K562 (cell line): Measurements from ENCODE around the gene LDAH. TPM values are rescaled to one million over a fixed set of nuclear protein-coding genes. Genes with fewer than 3 reads are reported as not detected.
A peak's percentile ranks its signal among the peaks of the same experiment; 100 is the strongest.

ENCODE experiments used
- ATAC-seq: fragments of 200-7000 bp; cut with Tn5 transposase; 3 replicates; pipeline ENCODE4 v1.9.1; 2020; ENCODE audit warnings: moderate library complexity
- BruUV-seq: library from RNA; stranded (reverse); fragments of 400-500 nt; replicated peaks from 2 replicates; lab custom pipeline; 2021; lab: Mats Ljungman, UMichigan
- CTCF ChIA-PET: fragments of 300-600 bp; formaldehyde crosslinking; extraction: SDS; loops from one replicate; lab custom pipeline; 2021; ENCODE audit warnings: low intra/inter-chr PET ratio; lab: Yijun Ruan, JAX
- POLR2A ChIA-PET: fragments of 300-600, 350-650 bp; sonication (Branson Sonifier 250); formaldehyde crosslinking; extraction: SDS; loops from one replicate; lab custom pipeline; 2021; ENCODE audit warnings: antibody characterized with exemption, inconsistent platforms; lab: Yijun Ruan, JAX
- DNase-seq, 4 experiments: peaks; one replicate each; pipeline versions ENCODE4 v3.0.0 to v3.0.0-alpha.2; 2011 to 2018; ENCODE audit warnings: low spot score in 3 of 4, mixed read lengths in 3 of 4; ENCODE audit errors: extremely low read depth in 1 of 4
- FAIRE-seq: peaks from 2 replicates; lab custom pipeline; 2011; peaks lifted over from hg19 to GRCh38; lab: Jason Lieb, UNC
- H2AFZ ChIP-seq: 2 replicates; pipeline ENCODE4 v1.6.0; 2011; ENCODE audit warnings: low read depth, low read length, control low read depth, inconsistent platforms
- H3K27ac ChIP-seq: fragments of 200-600 bp; 3 replicates; pipeline ENCODE4 v1.8.0; 2011; ENCODE audit warnings: low read depth, mild to moderate bottlenecking, control low read depth, inconsistent platforms, low read length, moderate library complexity, mixed read lengths; ENCODE audit errors: extremely low read depth
- H3K27me3 ChIP-seq, 2 experiments: fragments of 300-600 bp in 1 of 2; 2 replicates in 1 of 2; 3 replicates in 1 of 2; pipeline versions ENCODE4 v1.6.0 to v1.8.0; 2011; ENCODE audit warnings: inconsistent platforms in 2 of 2, low read length in 2 of 2, mild to moderate bottlenecking in 1 of 2, mixed read lengths in 1 of 2, moderate library complexity in 1 of 2; ENCODE audit not compliant: control insufficient read depth in 2 of 2, insufficient read depth in 2 of 2
- H3K36me3 ChIP-seq: fragments of 300-600 bp; 3 replicates; pipeline ENCODE4 v1.8.0; 2011; ENCODE audit warnings: mild to moderate bottlenecking, low read length, inconsistent platforms; ENCODE audit not compliant: control insufficient read depth, insufficient read depth
- H3K4me1 ChIP-seq, 2 experiments: fragments of 200-600 bp in 1 of 2; replicated peaks in 1 of 2; 2 replicates in 1 of 2; 3 replicates in 1 of 2; pipeline versions ENCODE4 v1.5.1 to v1.8.0; 2011; ENCODE audit warnings: inconsistent platforms in 2 of 2, low read length in 2 of 2, mild to moderate bottlenecking in 1 of 2, mixed read lengths in 1 of 2, moderate library complexity in 1 of 2; ENCODE audit not compliant: control insufficient read depth in 2 of 2, insufficient read depth in 2 of 2
- H3K4me2 ChIP-seq: 2 replicates; pipeline ENCODE4 v1.6.1; 2011; ENCODE audit warnings: low read length, control low read depth, inconsistent platforms, mixed read lengths; ENCODE audit not compliant: insufficient read depth
- H3K4me3 ChIP-seq: fragments of 200-600 bp; sonication (generic), shearing (Covaris generic); 2 replicates; pipeline ENCODE4 v1.5.1; 2016; ENCODE audit warnings: control low read depth, inconsistent platforms
- H3K79me2 ChIP-seq: fragments of 200-600 bp; 3 replicates; pipeline ENCODE4 v1.8.0; 2011; ENCODE audit warnings: low read length, inconsistent platforms; ENCODE audit not compliant: control insufficient read depth, insufficient read depth
- H3K9ac ChIP-seq, 2 experiments: 2 replicates each; pipeline versions ENCODE4 v1.6.0 to v1.6.1; 2011; ENCODE audit warnings: low read depth in 2 of 2, low read length in 2 of 2, control low read depth in 1 of 2, inconsistent platforms in 1 of 2, mild to moderate bottlenecking in 1 of 2, mixed read lengths in 1 of 2; ENCODE audit not compliant: insufficient read depth in 1 of 2
- H3K9me1 ChIP-seq: one replicate; pipeline ENCODE4 v1.6.0; 2011; ENCODE audit warnings: inconsistent platforms, mild to moderate bottlenecking, low read length, moderate library complexity; ENCODE audit not compliant: control insufficient read depth, insufficient read depth
- H3K9me3 ChIP-seq: replicated peaks from 2 replicates; pipeline ENCODE4 v1.5.1; 2011; ENCODE audit warnings: low read depth, low read length, inconsistent platforms; ENCODE audit not compliant: control insufficient read depth, insufficient read depth
- H4K20me1 ChIP-seq: replicated peaks from 2 replicates; pipeline ENCODE4 v1.6.1; 2011; ENCODE audit warnings: low read length, inconsistent platforms, mixed read lengths; ENCODE audit not compliant: control insufficient read depth, insufficient read depth
- E2F3 ChIP-seq: fragments of 250-450 bp; sonication (Bioruptor Pico); IDR thresholded peaks from 2 replicates; pipeline ENCODE4 v1.4.0; 2020; ENCODE audit warnings: mild to moderate bottlenecking
- PREB ChIP-seq: sonication (generic); formaldehyde crosslinking; IDR thresholded peaks from 2 replicates; pipeline ENCODE4 v1.8.1; 2023; ENCODE audit warnings: mild to moderate bottlenecking, missing genetic modification reagents
- RBM25 ChIP-seq: fragments of 200-400 bp; formaldehyde crosslinking; IDR thresholded peaks from 2 replicates; pipeline ENCODE4 v1.6.1; 2018; ENCODE audit warnings: low read length, low read depth, moderate library complexity; ENCODE audit not compliant: severe bottlenecking
- ZNF124 ChIP-seq: sonication (generic); formaldehyde crosslinking; IDR thresholded peaks from 2 replicates; pipeline ENCODE4 v1.8.1; 2022; ENCODE audit warnings: missing genetic modification reagents
- ZNF146 ChIP-seq: IDR thresholded peaks from one replicate; pipeline ENCODE4 v1.6.1; 2018; ENCODE audit warnings: missing compliant biosample characterization; ENCODE audit not compliant: unreplicated experiment
- ZNF507 ChIP-seq: conservative IDR thresholded peaks from 2 replicates; pipeline ENCODE4 v1.6.1; 2017; ENCODE audit warnings: missing genetic modification characterization, missing compliant biosample characterization
- WGBS: fragments of 100-300 bp; shearing (Covaris generic); methylation state at CpG from one replicate; pipeline ENCODE4 v1.1.6; 2016; ENCODE audit warnings: low coverage, mixed read lengths; ENCODE audit not compliant: insufficient coverage; ENCODE audit errors: missing lambda C conversion rate; 5-methylcytosine and 5-hydroxymethylcytosine counted together
- in situ Hi-C: fragments of 300-500 bp; cut with MboI; formaldehyde crosslinking; loops from 4 replicates; pipeline ENCODE4 v1.15.0; 2018; ENCODE audit warnings: inconsistent platforms, mixed read lengths
- intact Hi-C: fragments of 100-400 bp; cut with micrococcal nuclease; formaldehyde crosslinking; loops from 2 replicates; pipeline ENCODE4 v1.14.2; 2022
- polyA plus RNA-seq, 8 experiments: library from polyadenylated mRNA; depleted of rRNA in 4 of 8; stranded (reverse) in 5 of 8; unstranded in 3 of 8; fragments of >200 nt; fragmentation: Nextera tagmentation in 2 of 8; fragmentation: Illumina TruSeq in 1 of 8; extraction: Ambion mirVana in 2 of 8; extraction: Trizol in 1 of 8; gene quantifications; 2 replicates each; pipeline versions ENCODE4 v1.2.1 to v1.2.3, GENCODE V29; 2011 to 2014; ENCODE audit warnings: inconsistent platforms in 1 of 8, missing spikeins in 1 of 8
- total RNA-seq, 7 experiments: library from RNA; depleted of rRNA in 6 of 7; stranded (reverse); fragments of >200 nt in 6 of 7; fragmentation: Illumina TruSeq in 2 of 7; extraction: Trizol in 2 of 7; gene quantifications; 2 replicates each; pipeline versions ENCODE4 v1.2.1 to v1.2.3, GENCODE V29; 2011 to 2021; ENCODE audit warnings: low replicate concordance in 1 of 7

The LDAH gene
- total and polyA plus RNA-seq, 9 of the 15 experiments (the other 6 are each of a cell fraction or from before 2014, with no cell fraction given) = 22.3 to 60.1 (median 40.0) TPM

- no TSS peak for BruUV-seq
- Histone ChIP-seq H3K9me3 (no peaks in the 10 kb centered on the region), H3K9ac (no peak overlapping the region), H4K20me1 (no peaks in the 10 kb centered on the region), H3K79me2 (no peaks in the 10 kb centered on the region), H3K9me1 (no peaks in the 10 kb centered on the region), H3K27me3 (no peaks in the 10 kb centered on the region; a peak in 2 of 5 replicates), H3K4me3 (no peak overlapping the region), H3K36me3 (no peaks in the 10 kb centered on the region), H2AFZ (no peak overlapping the region), H3K4me2 (no peak overlapping the region), H3K4me1 (no peaks in the 10 kb centered on the region; a peak in 1 of 5 replicates), H3K27ac (no peak overlapping the region)
- peak; percentile 22 for TF ChIP-seq RBM25
- TF ChIP-seq ZNF124 (CRISPR knock-in tag) = no peak
- no peak for TF ChIP-seq E2F3 (CRISPR knock-in tag)
- TF ChIP-seq PREB (CRISPR knock-in tag) = no peak
- TF ChIP-seq ZNF507 (tag) = no peak
- TF ChIP-seq ZNF146 (CRISPR knock-in tag) = peak; percentile 66
- intact Hi-C loops (no loop called here), in situ Hi-C loops (no loop called here)
- ChIA-PET POLR2A (no interaction called here), CTCF (no interaction called here)
- 0% methylated on average over 1 of the region's 1 CpG for WGBS
- ATAC-seq = no peak
- no peak for DNase-seq
- no peak for FAIRE-seq
These were observed 16.2 kb upstream of the LDAH start for GRCh38 chr2:20839052-20839451.
